ENCODE data around the gene ZBTB8A. TPM values are rescaled to one million over a fixed set of nuclear protein-coding genes. Genes with fewer than 3 reads are reported as not detected.

Gene ZBTB8A
- total and polyA plus RNA-seq, 3 donors from 2014 or later = 5.6 to 10.6 (median 6.4) TPM

DNA sequence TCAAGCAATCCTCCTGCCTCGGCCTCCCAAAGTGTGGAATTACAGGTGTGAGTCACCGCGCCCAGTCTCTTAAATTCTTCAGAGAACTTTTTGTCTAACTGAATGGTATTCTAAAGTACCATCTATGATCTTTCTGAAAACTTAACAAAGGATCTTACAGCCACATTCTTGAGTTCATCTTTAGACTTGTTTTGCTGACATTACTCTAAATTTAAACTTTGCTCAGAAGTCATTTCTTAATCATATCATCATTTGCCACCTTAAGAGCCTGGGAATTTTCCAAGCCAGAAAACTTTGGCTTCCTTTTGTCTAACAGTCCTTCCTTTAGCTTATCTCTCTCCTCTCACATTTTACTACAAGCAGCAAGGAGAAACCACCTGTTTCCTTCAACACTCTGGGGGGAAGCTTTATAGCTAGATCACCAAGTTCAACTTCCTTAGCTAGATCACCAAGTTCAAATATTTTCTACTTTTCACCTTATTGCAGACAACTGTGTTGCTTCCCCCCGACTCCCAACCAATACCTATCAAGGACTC, 5.4 kb upstream of the ZBTB8A start:
- 80 to 91% methylated on average over 4 of the region's 4 CpGs for WGBS, 2 donors

DNA sequence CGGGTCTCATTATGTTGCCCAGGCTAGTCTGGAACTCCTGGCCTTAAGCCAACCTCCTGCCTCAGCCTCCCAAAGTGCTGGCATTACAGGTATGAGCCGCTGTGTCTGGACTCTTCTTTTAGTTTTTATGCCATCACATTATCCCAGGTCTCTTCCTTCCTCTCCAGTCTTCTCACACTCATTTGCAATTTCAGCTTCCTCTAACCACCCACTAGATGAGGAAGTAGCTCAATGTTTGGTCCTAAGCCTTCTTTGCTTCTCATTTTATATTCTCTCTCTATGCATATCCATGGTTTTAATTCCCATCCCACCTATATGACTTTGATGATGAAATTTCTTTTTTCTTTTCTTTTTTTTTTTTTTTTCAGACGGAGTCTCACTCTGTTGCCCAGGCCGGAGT, 3.1 kb upstream of the ZBTB8A start:
- 80 to 84% methylated on average over 4 of the region's 4 CpGs for WGBS, 2 donors
- no peak overlapping the region for H3K4me3 ChIP-seq
- H3K9me3 ChIP-seq = no peaks in the 10 kb centered on the region
- intact Hi-C loops (cut with DNase I; ENCODE audit: low total_unique reads) = no loop called here
- no peak overlapping the region for H3K27ac ChIP-seq
- H3K4me1 ChIP-seq = peaks cover 8% of the 10 kb centered on the region
- no peak for DNase-seq
- no peaks in the 10 kb centered on the region for H3K27me3 ChIP-seq
- no peaks in the 10 kb centered on the region for H3K36me3 ChIP-seq (ENCODE audit: low read depth, missing control alignments)
- no peak for TF ChIP-seq POLR2A (IDR thresholded peaks at IDR 0.05)
- TF ChIP-seq, protein P1, sequence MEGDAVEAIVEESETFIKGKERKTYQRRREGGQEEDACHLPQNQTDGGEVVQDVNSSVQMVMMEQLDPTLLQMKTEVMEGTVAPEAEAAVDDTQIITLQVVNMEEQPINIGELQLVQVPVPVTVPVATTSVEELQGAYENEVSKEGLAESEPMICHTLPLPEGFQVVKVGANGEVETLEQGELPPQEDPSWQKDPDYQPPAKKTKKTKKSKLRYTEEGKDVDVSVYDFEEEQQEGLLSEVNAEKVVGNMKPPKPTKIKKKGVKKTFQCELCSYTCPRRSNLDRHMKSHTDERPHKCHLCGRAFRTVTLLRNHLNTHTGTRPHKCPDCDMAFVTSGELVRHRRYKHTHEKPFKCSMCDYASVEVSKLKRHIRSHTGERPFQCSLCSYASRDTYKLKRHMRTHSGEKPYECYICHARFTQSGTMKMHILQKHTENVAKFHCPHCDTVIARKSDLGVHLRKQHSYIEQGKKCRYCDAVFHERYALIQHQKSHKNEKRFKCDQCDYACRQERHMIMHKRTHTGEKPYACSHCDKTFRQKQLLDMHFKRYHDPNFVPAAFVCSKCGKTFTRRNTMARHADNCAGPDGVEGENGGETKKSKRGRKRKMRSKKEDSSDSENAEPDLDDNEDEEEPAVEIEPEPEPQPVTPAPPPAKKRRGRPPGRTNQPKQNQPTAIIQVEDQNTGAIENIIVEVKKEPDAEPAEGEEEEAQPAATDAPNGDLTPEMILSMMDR (IDR thresholded peaks at IDR 0.05) = no peak

More for the DNA sequence above, 5.4 kb upstream of the ZBTB8A start:
- no peaks in the 10 kb centered on the region for H3K9me3 ChIP-seq
- DNase-seq = no peak
- H3K4me3 ChIP-seq = no peak overlapping the region
- no peak for TF ChIP-seq POLR2A (IDR thresholded peaks at IDR 0.05)
- TF ChIP-seq, protein P1 (IDR thresholded peaks at IDR 0.05) = no peak
- no peaks in the 10 kb centered on the region for H3K4me1 ChIP-seq
- no peaks in the 10 kb centered on the region for H3K36me3 ChIP-seq (ENCODE audit: low read depth, missing control alignments)
- H3K27ac ChIP-seq = no peak overlapping the region
- intact Hi-C loops (cut with DNase I; ENCODE audit: low total_unique reads) = no loop called here
- no peaks in the 10 kb centered on the region for H3K27me3 ChIP-seq

DNA sequence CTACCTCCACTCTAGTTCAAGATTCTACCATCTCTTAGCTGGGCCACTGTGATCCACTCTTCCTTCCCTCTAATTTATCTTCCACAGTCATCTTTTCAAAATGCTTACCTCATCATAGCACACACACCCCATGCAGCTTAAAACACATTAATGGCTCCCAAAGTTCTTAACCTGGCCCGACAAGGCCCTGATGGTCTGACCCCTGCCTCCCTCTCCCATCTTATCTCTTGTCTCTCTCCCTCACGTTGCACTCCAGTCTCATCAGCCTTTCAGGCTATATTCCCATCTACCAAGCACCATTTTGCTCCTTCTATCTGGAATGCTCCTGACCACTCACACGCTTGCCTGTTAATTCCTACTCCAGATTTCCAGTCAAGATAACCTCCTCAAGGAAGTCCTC, 2.5 kb upstream of the ZBTB8A start:
- Histone ChIP-seq H3K36me3 (ENCODE audit: low read depth, missing control alignments) (no peaks in the 10 kb centered on the region), H3K27ac (no peak overlapping the region), H3K4me3 (no peak overlapping the region), H3K9me3 (no peaks in the 10 kb centered on the region), H3K27me3 (no peaks in the 10 kb centered on the region), H3K4me1 (peaks cover 8% of the 10 kb centered on the region)
- WGBS, 2 donors = 75 to 79% methylated on average over 3 of the region's 3 CpGs
- DNase-seq = no peak
- TF ChIP-seq, protein P1 (IDR thresholded peaks at IDR 0.05) = no peak
- TF ChIP-seq POLR2A (IDR thresholded peaks at IDR 0.05) = no peak
- intact Hi-C loops (cut with DNase I; ENCODE audit: low total_unique reads) = no loop called here

DNA sequence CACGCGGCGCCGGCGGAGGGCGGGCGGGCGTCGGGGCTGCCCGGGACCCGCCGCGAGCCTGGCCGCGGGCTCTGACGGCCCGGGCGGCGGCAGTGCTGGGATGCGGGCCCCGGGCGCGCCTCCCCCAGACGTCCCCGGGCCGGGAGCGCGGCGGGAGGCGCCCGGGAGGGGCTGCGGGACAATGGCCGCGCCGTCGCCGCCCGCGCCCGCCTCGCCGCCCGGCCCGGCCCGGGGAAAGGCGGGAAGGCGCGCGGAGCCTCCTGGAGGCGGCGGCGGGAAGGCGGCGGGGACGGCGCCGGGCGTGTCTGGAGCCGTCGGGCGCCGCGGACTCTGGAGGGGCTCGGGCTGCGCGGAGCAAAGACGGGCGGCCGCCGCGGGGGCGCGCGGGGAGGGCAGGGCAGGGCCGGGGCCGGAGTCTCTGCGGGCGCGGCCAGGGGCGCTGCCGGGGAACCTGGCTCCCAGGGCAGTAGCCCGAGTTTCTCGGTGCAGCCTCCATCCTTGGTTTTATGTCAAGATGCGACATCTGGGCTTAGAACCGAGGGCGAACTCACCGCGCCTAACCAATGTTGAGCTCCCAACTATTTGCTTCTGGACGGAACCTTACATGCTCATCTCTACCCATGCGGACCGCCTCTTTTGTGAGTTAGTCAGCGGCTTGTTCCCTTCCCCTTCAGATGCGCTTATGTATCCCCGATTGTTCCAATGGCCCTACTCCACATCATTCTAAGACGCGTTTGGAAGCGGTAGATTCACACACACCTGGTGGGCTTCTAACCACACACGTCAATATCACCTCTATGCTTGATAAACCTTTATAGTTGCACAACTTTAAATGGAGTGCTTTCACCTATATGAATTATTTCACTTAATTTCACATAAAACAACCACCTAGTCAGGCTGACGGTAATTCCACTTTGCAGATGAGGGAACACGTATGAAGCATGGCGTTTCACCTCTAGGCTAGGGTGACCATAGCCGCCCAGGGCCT, 651 bp downstream of the ZBTB8A start:
- intact Hi-C loops (cut with DNase I; ENCODE audit: low total_unique reads) = no loop called here
- Histone ChIP-seq H3K9me3 (no peaks in the 10 kb centered on the region), H3K27me3 (no peaks in the 10 kb centered on the region), H3K4me3 (peak overlapping the region; percentile 59 to 60), H3K36me3 (ENCODE audit: low read depth, missing control alignments) (no peaks in the 10 kb centered on the region), H3K27ac (peak overlapping the region; percentile 69 to 86), H3K4me1 (peaks cover 8% of the 10 kb centered on the region)
- peak; percentile 48 for DNase-seq
- WGBS, 2 donors = 5 to 9% methylated on average over 22 to 40 of the region's 102 CpGs
- TF ChIP-seq POLR2A (IDR thresholded peaks at IDR 0.05) = no peak
- TF ChIP-seq, protein P1 (IDR thresholded peaks at IDR 0.05) = no peak
